Measurements from ENCODE around the gene TRIM2.

TRIM2 gene

GRCh38 chr4:153292897-153293741, 88.9 kb downstream of the TRIM2 start:
- Histone ChIP-seq H3K27ac (no peak overlapping the region), H3K4me2 (no peak overlapping the region), H3K79me2 (ENCODE audit: insufficient read depth, low read depth) (no peaks in the 10 kb centered on the region), H3K4me1 (ENCODE audit: low read depth, poor library complexity, severe bottlenecking) (no peaks in the 10 kb centered on the region), H2AFZ (ENCODE audit: low read depth) (no peak overlapping the region), H3K27me3 (ENCODE audit: insufficient read depth, low read depth) (no peaks in the 10 kb centered on the region), H4K20me1 (ENCODE audit: insufficient read depth) (no peaks in the 10 kb centered on the region), H3K9ac (no peak overlapping the region), H3K36me3 (ENCODE audit: insufficient read depth) (no peaks in the 10 kb centered on the region), H3K4me3 (IDR thresholded peaks at IDR 0.05; ENCODE audit: insufficient read depth, low read depth, low read length) (no peak overlapping the region)
- no peak for TF ChIP-seq CTCF (conservative IDR thresholded peaks at IDR 0.05; ENCODE audit: low read depth, low read length)

- no peak overlapping the region for H3K27ac ChIP-seq
- no peak overlapping the region for H3K9ac ChIP-seq
- no peaks in the 10 kb centered on the region for H3K79me2 ChIP-seq (ENCODE audit: insufficient read depth, low read depth)
- no peaks in the 10 kb centered on the region for H3K36me3 ChIP-seq (ENCODE audit: insufficient read depth)
- no peak overlapping the region for H3K4me3 ChIP-seq (IDR thresholded peaks at IDR 0.05; ENCODE audit: insufficient read depth, low read depth, low read length)
- no peak overlapping the region for H3K4me2 ChIP-seq
- H2AFZ ChIP-seq (ENCODE audit: low read depth), result no peak overlapping the region
- no peaks in the 10 kb centered on the region for H3K4me1 ChIP-seq (ENCODE audit: low read depth, poor library complexity, severe bottlenecking)
- H4K20me1 ChIP-seq (ENCODE audit: insufficient read depth), result no peaks in the 10 kb centered on the region
- TF ChIP-seq CTCF (conservative IDR thresholded peaks at IDR 0.05; ENCODE audit: low read depth, low read length), result no peak
- no peaks in the 10 kb centered on the region for H3K27me3 ChIP-seq (ENCODE audit: insufficient read depth, low read depth)
These were observed 89.5 kb downstream of the TRIM2 start for GRCh38 chr4:153293742-153294057.

- no peaks in the 10 kb centered on the region for H3K27me3 ChIP-seq (ENCODE audit: insufficient read depth, low read depth)
- no peaks in the 10 kb centered on the region for H3K79me2 ChIP-seq (ENCODE audit: insufficient read depth, low read depth)
- H3K4me1 ChIP-seq (ENCODE audit: low read depth, poor library complexity, severe bottlenecking), result no peaks in the 10 kb centered on the region
- H3K27ac ChIP-seq, result no peak overlapping the region
- H3K4me3 ChIP-seq (IDR thresholded peaks at IDR 0.05; ENCODE audit: insufficient read depth, low read depth, low read length), result no peak overlapping the region
- no peak overlapping the region for H3K9ac ChIP-seq
- H2AFZ ChIP-seq (ENCODE audit: low read depth), result no peak overlapping the region
- TF ChIP-seq CTCF (conservative IDR thresholded peaks at IDR 0.05; ENCODE audit: low read depth, low read length), result no peak
- no peak overlapping the region for H3K4me2 ChIP-seq
- H3K36me3 ChIP-seq (ENCODE audit: insufficient read depth), result no peaks in the 10 kb centered on the region
- H4K20me1 ChIP-seq (ENCODE audit: insufficient read depth), result no peaks in the 10 kb centered on the region
These were observed 90.4 kb downstream of the TRIM2 start for GRCh38 chr4:153294631-153295030.

- H4K20me1 ChIP-seq (ENCODE audit: insufficient read depth), result no peaks in the 10 kb centered on the region
- TF ChIP-seq CTCF (conservative IDR thresholded peaks at IDR 0.05; ENCODE audit: low read depth, low read length), result no peak
- no peaks in the 10 kb centered on the region for H3K36me3 ChIP-seq (ENCODE audit: insufficient read depth)
- no peaks in the 10 kb centered on the region for H3K79me2 ChIP-seq (ENCODE audit: insufficient read depth, low read depth)
- H2AFZ ChIP-seq (ENCODE audit: low read depth), result no peak overlapping the region
- no peaks in the 10 kb centered on the region for H3K4me1 ChIP-seq (ENCODE audit: low read depth, poor library complexity, severe bottlenecking)
- H3K4me2 ChIP-seq, result no peak overlapping the region
- H3K4me3 ChIP-seq (IDR thresholded peaks at IDR 0.05; ENCODE audit: insufficient read depth, low read depth, low read length), result no peak overlapping the region
- H3K9ac ChIP-seq, result no peak overlapping the region
- no peaks in the 10 kb centered on the region for H3K27me3 ChIP-seq (ENCODE audit: insufficient read depth, low read depth)
- no peak overlapping the region for H3K27ac ChIP-seq
These were observed 91.0 kb downstream of the TRIM2 start for GRCh38 chr4:153295131-153295755.
